K562 (cell line): Measurements from ENCODE around the gene NXN. TPM values are rescaled to one million over a fixed set of nuclear protein-coding genes. Genes with fewer than 3 reads are reported as not detected.

Source experiments
- ATAC-seq: fragments of 200-7000 bp; cut with Tn5 transposase; 3 replicates; pipeline ENCODE4 v1.9.1; 2020; ENCODE audit warnings: moderate library complexity
- BruUV-seq: library from RNA; stranded (reverse); fragments of 400-500 nt; replicated peaks from 2 replicates; lab custom pipeline; 2021; lab: Mats Ljungman, UMichigan
- CTCF ChIA-PET: fragments of 300-600 bp; formaldehyde crosslinking; extraction: SDS; loops from one replicate; lab custom pipeline; 2021; ENCODE audit warnings: low intra/inter-chr PET ratio; lab: Yijun Ruan, JAX
- POLR2A ChIA-PET: fragments of 300-600, 350-650 bp; sonication (Branson Sonifier 250); formaldehyde crosslinking; extraction: SDS; loops from one replicate; lab custom pipeline; 2021; ENCODE audit warnings: antibody characterized with exemption, inconsistent platforms; lab: Yijun Ruan, JAX
- DNase-seq, 4 experiments: peaks; one replicate each; pipeline versions ENCODE4 v3.0.0 to v3.0.0-alpha.2; 2011 to 2018; ENCODE audit warnings: low spot score in 3 of 4, mixed read lengths in 3 of 4; ENCODE audit errors: extremely low read depth in 1 of 4
- FAIRE-seq: peaks from 2 replicates; lab custom pipeline; 2011; peaks lifted over from hg19 to GRCh38; lab: Jason Lieb, UNC
- H2AFZ ChIP-seq: 2 replicates; pipeline ENCODE4 v1.6.0; 2011; ENCODE audit warnings: low read depth, low read length, control low read depth, inconsistent platforms
- H3K27ac ChIP-seq: fragments of 200-600 bp; 3 replicates; pipeline ENCODE4 v1.8.0; 2011; ENCODE audit warnings: low read depth, mild to moderate bottlenecking, control low read depth, inconsistent platforms, low read length, moderate library complexity, mixed read lengths; ENCODE audit errors: extremely low read depth
- H3K27me3 ChIP-seq, 2 experiments: fragments of 300-600 bp in 1 of 2; 2 replicates in 1 of 2; 3 replicates in 1 of 2; pipeline versions ENCODE4 v1.6.0 to v1.8.0; 2011; ENCODE audit warnings: inconsistent platforms in 2 of 2, low read length in 2 of 2, mild to moderate bottlenecking in 1 of 2, mixed read lengths in 1 of 2, moderate library complexity in 1 of 2; ENCODE audit not compliant: control insufficient read depth in 2 of 2, insufficient read depth in 2 of 2
- H3K36me3 ChIP-seq: fragments of 300-600 bp; 3 replicates; pipeline ENCODE4 v1.8.0; 2011; ENCODE audit warnings: mild to moderate bottlenecking, low read length, inconsistent platforms; ENCODE audit not compliant: control insufficient read depth, insufficient read depth
- H3K4me1 ChIP-seq, 2 experiments: fragments of 200-600 bp in 1 of 2; replicated peaks in 1 of 2; 2 replicates in 1 of 2; 3 replicates in 1 of 2; pipeline versions ENCODE4 v1.5.1 to v1.8.0; 2011; ENCODE audit warnings: inconsistent platforms in 2 of 2, low read length in 2 of 2, mild to moderate bottlenecking in 1 of 2, mixed read lengths in 1 of 2, moderate library complexity in 1 of 2; ENCODE audit not compliant: control insufficient read depth in 2 of 2, insufficient read depth in 2 of 2
- H3K4me2 ChIP-seq: 2 replicates; pipeline ENCODE4 v1.6.1; 2011; ENCODE audit warnings: low read length, control low read depth, inconsistent platforms, mixed read lengths; ENCODE audit not compliant: insufficient read depth
- H3K4me3 ChIP-seq: fragments of 200-600 bp; sonication (generic), shearing (Covaris generic); 2 replicates; pipeline ENCODE4 v1.5.1; 2016; ENCODE audit warnings: control low read depth, inconsistent platforms
- H3K79me2 ChIP-seq: fragments of 200-600 bp; 3 replicates; pipeline ENCODE4 v1.8.0; 2011; ENCODE audit warnings: low read length, inconsistent platforms; ENCODE audit not compliant: control insufficient read depth, insufficient read depth
- H3K9ac ChIP-seq, 2 experiments: 2 replicates each; pipeline versions ENCODE4 v1.6.0 to v1.6.1; 2011; ENCODE audit warnings: low read depth in 2 of 2, low read length in 2 of 2, control low read depth in 1 of 2, inconsistent platforms in 1 of 2, mild to moderate bottlenecking in 1 of 2, mixed read lengths in 1 of 2; ENCODE audit not compliant: insufficient read depth in 1 of 2
- H3K9me1 ChIP-seq: one replicate; pipeline ENCODE4 v1.6.0; 2011; ENCODE audit warnings: inconsistent platforms, mild to moderate bottlenecking, low read length, moderate library complexity; ENCODE audit not compliant: control insufficient read depth, insufficient read depth
- H3K9me3 ChIP-seq: replicated peaks from 2 replicates; pipeline ENCODE4 v1.5.1; 2011; ENCODE audit warnings: low read depth, low read length, inconsistent platforms; ENCODE audit not compliant: control insufficient read depth, insufficient read depth
- H4K20me1 ChIP-seq: replicated peaks from 2 replicates; pipeline ENCODE4 v1.6.1; 2011; ENCODE audit warnings: low read length, inconsistent platforms, mixed read lengths; ENCODE audit not compliant: control insufficient read depth, insufficient read depth
- EHMT2 ChIP-seq: fragments of 450-650 bp; IDR thresholded peaks from 2 replicates; pipeline ENCODE4 v1.6.1; 2018; ENCODE audit warnings: antibody characterized with exemption
- EZH2 ChIP-seq: IDR thresholded peaks from 2 replicates; pipeline ENCODE4 v1.6.1; 2012; ENCODE audit warnings: low read depth, mild to moderate bottlenecking, inconsistent platforms, low read length, borderline replicate concordance
- GTF2B ChIP-seq: IDR thresholded peaks from 2 replicates; pipeline ENCODE4 v1.6.1; 2011; ENCODE audit not compliant: insufficient read length; ENCODE audit errors: extremely low read depth
- NBN ChIP-seq: fragments of 450-650 bp; IDR thresholded peaks from 2 replicates; pipeline ENCODE4 v1.6.1; 2016; ENCODE audit warnings: low read depth, mild to moderate bottlenecking
- ZNF318 ChIP-seq, 2 experiments: fragments of 450-650 bp; IDR thresholded peaks; 2 replicates each; pipeline ENCODE4 v1.6.1; 2016; ENCODE audit warnings: mild to moderate bottlenecking in 2 of 2, borderline replicate concordance in 1 of 2, low read depth in 1 of 2, moderate library complexity in 1 of 2
- ZNF830 ChIP-seq: fragments of 250-450 bp; sonication (Bioruptor Pico); IDR thresholded peaks from 2 replicates; pipeline ENCODE4 v1.5.0; 2021; ENCODE audit warnings: mild to moderate bottlenecking
- WGBS: fragments of 100-300 bp; shearing (Covaris generic); methylation state at CpG from one replicate; pipeline ENCODE4 v1.1.6; 2016; ENCODE audit warnings: low coverage, mixed read lengths; ENCODE audit not compliant: insufficient coverage; ENCODE audit errors: missing lambda C conversion rate; 5-methylcytosine and 5-hydroxymethylcytosine counted together
- in situ Hi-C: fragments of 300-500 bp; cut with MboI; formaldehyde crosslinking; loops from 4 replicates; pipeline ENCODE4 v1.15.0; 2018; ENCODE audit warnings: inconsistent platforms, mixed read lengths
- intact Hi-C: fragments of 100-400 bp; cut with micrococcal nuclease; formaldehyde crosslinking; loops from 2 replicates; pipeline ENCODE4 v1.14.2; 2022
- polyA plus RNA-seq, 8 experiments: library from polyadenylated mRNA; depleted of rRNA in 4 of 8; stranded (reverse) in 5 of 8; unstranded in 3 of 8; fragments of >200 nt; fragmentation: Nextera tagmentation in 2 of 8; fragmentation: Illumina TruSeq in 1 of 8; extraction: Ambion mirVana in 2 of 8; extraction: Trizol in 1 of 8; gene quantifications; 2 replicates each; pipeline versions ENCODE4 v1.2.1 to v1.2.3, GENCODE V29; 2011 to 2014; ENCODE audit warnings: inconsistent platforms in 1 of 8, missing spikeins in 1 of 8
- total RNA-seq, 7 experiments: library from RNA; depleted of rRNA in 6 of 7; stranded (reverse); fragments of >200 nt in 6 of 7; fragmentation: Illumina TruSeq in 2 of 7; extraction: Trizol in 2 of 7; gene quantifications; 2 replicates each; pipeline versions ENCODE4 v1.2.1 to v1.2.3, GENCODE V29; 2011 to 2021; ENCODE audit warnings: low replicate concordance in 1 of 7

The NXN gene
- total and polyA plus RNA-seq, 9 of the 15 experiments (the other 6 are each of a cell fraction or from before 2014, with no cell fraction given), result 0.08 to 0.39 (median 0.29) TPM; not detected in 5

GRCh38 chr17:1026599-1026975, 47.0 kb upstream of the NXN start:
- no peak overlapping the region for H3K27ac ChIP-seq
- H4K20me1 ChIP-seq, result peaks cover 11% of the 10 kb centered on the region; the same call in 1 of the 2 replicates
- H3K9me1 ChIP-seq, result no peaks in the 10 kb centered on the region
- intact Hi-C loops (no loop called here), in situ Hi-C loops (no loop called here)
- FAIRE-seq, result no peak
- no peak overlapping the region for H3K9ac ChIP-seq
- peaks cover 8 to 82% of the 10 kb centered on the region in 2 experiments; a peak in 4 of 5 replicates for H3K27me3 ChIP-seq
- H2AFZ ChIP-seq, result no peak overlapping the region
- DNase-seq, result no peak
- POLR2A ChIA-PET, result interaction anchor here (0.6 kb wide), 1 partner anchor 16 kb away, joined by 4 read pairs; no protein-coding TSS in a partner anchor
- 0% methylated on average over 4 of the region's 10 CpGs for WGBS
- CTCF ChIA-PET, result no interaction called here
- no peak overlapping the region for H3K4me2 ChIP-seq
- no peaks in the 10 kb centered on the region for H3K9me3 ChIP-seq
- peaks cover 0 to 12% of the 10 kb centered on the region in 2 experiments; a peak in 2 of 5 replicates for H3K4me1 ChIP-seq
- no peak for ATAC-seq
- TF ChIP-seq ZNF318 (IDR thresholded peaks at IDR 0.05; ENCODE audit: borderline replicate concordance in 1 of 2, low read depth in 1 of 2), result no peak
- no peak for TF ChIP-seq NBN
- TF ChIP-seq EHMT2, result no peak
- no peak for TF ChIP-seq EZH2
- no peak for TF ChIP-seq GTF2B
- no peak for TF ChIP-seq ZNF830 (CRISPR knock-in tag)
- TF ChIP-seq, all 486 proteins: peak for 0
- Histone ChIP-seq H3K36me3 (no peaks in the 10 kb centered on the region), H3K79me2 (no peaks in the 10 kb centered on the region), H3K4me3 (no peak overlapping the region)
- no TSS peak for BruUV-seq
